ENCODE measurements around the gene FGF4.

- TF ChIP-seq CTCF (IDR thresholded peaks at IDR 0.05) (no peak), POLR2A (IDR thresholded peaks at IDR 0.05) (no peak)
These were observed 3.7 kb downstream of the FGF4 start for GRCh38 chr11:69771466-69771865.

Measured in heart left ventricle (tissue), 13 donors.